ACC112 (cell line): ENCODE data around the gene RAB6B.

Experiments
- H2AFZ ChIP-seq: fragments of 200-600 bp; sonication (generic); one replicate; pipeline ENCODE4 v1.6.0; 2017; ENCODE audit warnings: antibody characterized with exemption, low read length; ENCODE audit not compliant: unreplicated experiment
- H3K27ac ChIP-seq: fragments of 200-600 bp; sonication (generic); 2 replicates; pipeline ENCODE4 v1.5.1; 2014; ENCODE audit warnings: low read depth, mild to moderate bottlenecking, antibody characterized with exemption, low read length, moderate library complexity
- H3K27me3 ChIP-seq: fragments of 200-600 bp; sonication (generic); 2 replicates; pipeline ENCODE4 v1.6.1; 2014; ENCODE audit warnings: mild to moderate bottlenecking, antibody characterized with exemption, low read length, moderate library complexity, mixed read lengths; ENCODE audit not compliant: insufficient read depth
- H3K36me3 ChIP-seq: fragments of 200-600 bp; sonication (generic); 2 replicates; pipeline ENCODE4 v1.6.1; 2016; ENCODE audit warnings: mild to moderate bottlenecking, antibody characterized with exemption, low read length, moderate library complexity, mixed read lengths; ENCODE audit not compliant: insufficient read depth
- H3K4me1 ChIP-seq: fragments of 200-600 bp; sonication (generic); one replicate; pipeline ENCODE4 v1.6.1; 2016; ENCODE audit warnings: low read length, mixed read lengths; ENCODE audit not compliant: insufficient read depth, unreplicated experiment, control insufficient read depth
- H3K4me3 ChIP-seq: fragments of 200-600 bp; sonication (generic); 2 replicates; pipeline ENCODE4 v1.5.1; 2014; ENCODE audit warnings: mild to moderate bottlenecking, low read depth, low read length
- H3K79me2 ChIP-seq: fragments of 200-600 bp; sonication (generic); one replicate; pipeline ENCODE4 v1.6.0; 2016; ENCODE audit warnings: low read length; ENCODE audit not compliant: control insufficient read depth, unreplicated experiment, insufficient read depth

The RAB6B gene

GRCh38 chr3:133877221-133877620 is 18.5 kb downstream of the RAB6B start:
- Histone ChIP-seq H3K36me3 (no peaks in the 10 kb centered on the region), H3K4me3 (no peak overlapping the region), H3K4me1 (peaks cover 3% of the 10 kb centered on the region), H2AFZ (no peak overlapping the region), H3K27me3 (peaks cover 17% of the 10 kb centered on the region; the same call in 1 of the 2 replicates), H3K79me2 (no peaks in the 10 kb centered on the region), H3K27ac (no peak overlapping the region)

GRCh38 chr3:133874761-133875438 is 20.8 kb downstream of the RAB6B start:
- H3K27ac ChIP-seq, result no peak overlapping the region
- H3K79me2 ChIP-seq, result no peaks in the 10 kb centered on the region
- peaks cover 17% of the 10 kb centered on the region; the same call in 1 of the 2 replicates for H3K27me3 ChIP-seq
- no peak overlapping the region for H3K4me3 ChIP-seq
- H3K36me3 ChIP-seq, result no peaks in the 10 kb centered on the region
- no peak overlapping the region for H2AFZ ChIP-seq
- H3K4me1 ChIP-seq, result peaks cover 3% of the 10 kb centered on the region

- H2AFZ ChIP-seq, result no peak overlapping the region
- H3K27me3 ChIP-seq, result peaks cover 17% of the 10 kb centered on the region; the same call in 1 of the 2 replicates
- no peaks in the 10 kb centered on the region for H3K79me2 ChIP-seq
- H3K4me3 ChIP-seq, result no peak overlapping the region
- peaks cover 3% of the 10 kb centered on the region for H3K4me1 ChIP-seq
- no peaks in the 10 kb centered on the region for H3K36me3 ChIP-seq
- no peak overlapping the region for H3K27ac ChIP-seq
These were observed 21.3 kb downstream of the RAB6B start for GRCh38 chr3:133874344-133874743.

- Histone ChIP-seq H3K4me3 (no peak overlapping the region), H3K4me1 (peaks cover 3% of the 10 kb centered on the region), H3K27me3 (peaks cover 6% of the 10 kb centered on the region; the same call in 1 of the 2 replicates), H3K27ac (no peak overlapping the region), H2AFZ (no peak overlapping the region), H3K36me3 (no peaks in the 10 kb centered on the region), H3K79me2 (no peaks in the 10 kb centered on the region)
These were observed 22.9 kb downstream of the RAB6B start for GRCh38 chr3:133872781-133873180.

- H2AFZ ChIP-seq, result no peak overlapping the region
- no peaks in the 10 kb centered on the region for H3K36me3 ChIP-seq
- peaks cover 3% of the 10 kb centered on the region for H3K4me1 ChIP-seq
- H3K27me3 ChIP-seq, result peaks cover 4% of the 10 kb centered on the region; the same call in 1 of the 2 replicates
- no peaks in the 10 kb centered on the region for H3K79me2 ChIP-seq
- H3K4me3 ChIP-seq, result no peak overlapping the region
- H3K27ac ChIP-seq, result no peak overlapping the region
These were observed 23.5 kb downstream of the RAB6B start for GRCh38 chr3:133872161-133872560.

- Histone ChIP-seq H3K27ac (no peak overlapping the region), H3K27me3 (no peaks in the 10 kb centered on the region), H3K4me1 (peaks cover 3% of the 10 kb centered on the region)
These were observed 24.2 kb downstream of the RAB6B start for GRCh38 chr3:133871368-133872090.

GRCh38 chr3:133870822-133871221 is 24.9 kb downstream of the RAB6B start:
- H3K4me3 ChIP-seq, result no peak overlapping the region
- H3K36me3 ChIP-seq, result no peaks in the 10 kb centered on the region
- H3K79me2 ChIP-seq, result no peaks in the 10 kb centered on the region
- H2AFZ ChIP-seq, result no peak overlapping the region
- H3K4me1 ChIP-seq, result peaks cover 3% of the 10 kb centered on the region
- H3K27me3 ChIP-seq, result no peaks in the 10 kb centered on the region
- no peak overlapping the region for H3K27ac ChIP-seq

More at GRCh38 chr3:133871368-133872090, 24.2 kb downstream of the RAB6B start:
- H3K36me3 ChIP-seq, result no peaks in the 10 kb centered on the region
- no peak overlapping the region for H2AFZ ChIP-seq
- H3K4me3 ChIP-seq, result no peak overlapping the region
- no peaks in the 10 kb centered on the region for H3K79me2 ChIP-seq

- Histone ChIP-seq H3K27me3 (no peaks in the 10 kb centered on the region), H3K79me2 (no peaks in the 10 kb centered on the region), H3K4me3 (no peak overlapping the region), H2AFZ (no peak overlapping the region), H3K4me1 (peaks cover 3% of the 10 kb centered on the region), H3K27ac (no peak overlapping the region), H3K36me3 (no peaks in the 10 kb centered on the region)
These were observed 26.1 kb downstream of the RAB6B start for GRCh38 chr3:133869586-133869985.

- H3K79me2 ChIP-seq, result no peaks in the 10 kb centered on the region
- no peak overlapping the region for H3K4me3 ChIP-seq
- H3K36me3 ChIP-seq, result no peaks in the 10 kb centered on the region
- no peak overlapping the region for H3K27ac ChIP-seq
- no peaks in the 10 kb centered on the region for H3K27me3 ChIP-seq
- no peak overlapping the region for H2AFZ ChIP-seq
- no peaks in the 10 kb centered on the region for H3K4me1 ChIP-seq
These were observed 26.8 kb downstream of the RAB6B start for GRCh38 chr3:133868758-133869475.

GRCh38 chr3:133868186-133868585 is 27.5 kb downstream of the RAB6B start:
- H3K27ac ChIP-seq, result no peak overlapping the region
- no peaks in the 10 kb centered on the region for H3K79me2 ChIP-seq
- no peaks in the 10 kb centered on the region for H3K4me1 ChIP-seq
- H3K36me3 ChIP-seq, result no peaks in the 10 kb centered on the region
- H3K27me3 ChIP-seq, result no peaks in the 10 kb centered on the region
- no peak overlapping the region for H2AFZ ChIP-seq
- no peak overlapping the region for H3K4me3 ChIP-seq
